NCI-H2081 (cell line): ENCODE results near the gene MAGEC1.
A peak's percentile ranks its signal among the peaks of the same experiment; 100 is the strongest.
"Not testable (repeated sequence)": the region's sequence is repeated elsewhere in the genome, so short reads cannot be mapped to it uniquely, and the experiment has no call there.

Source experiments
- DNase-seq, 2 experiments: peaks; one replicate each; lab custom pipeline; 2025; lab: John Stamatoyannopoulos, UW

Gene MAGEC1

GRCh38 chrX:141903400-141904155, at the start of gene MAGEC1:
Gene MAGEC1, plus strand, starts transcription at chrX:141903894. Its CDS starts 1,179 bp downstream, at chrX:141905073.
- peak; percentile 65 to 73 for DNase-seq

GRCh38 chrX:141857479-141857878, 46.2 kb upstream of the MAGEC1 start:
- DNase-seq: no peak

GRCh38 chrX:141879616-141880015, 24.1 kb upstream of the MAGEC1 start:
- DNase-seq: no peak

- not testable (repeated sequence) for DNase-seq
These were observed 14.9 kb upstream of the MAGEC1 start for GRCh38 chrX:141888811-141889210.

- DNase-seq: no peak
These were observed 9.0 kb upstream of the MAGEC1 start for GRCh38 chrX:141894733-141895132.

GRCh38 chrX:141897690-141898089, 6.0 kb upstream of the MAGEC1 start:
- DNase-seq: no peak

GRCh38 chrX:141902366-141902765, 1.3 kb upstream of the MAGEC1 start:
- DNase-seq: no peak

GRCh38 chrX:141904262-141904661, 568 bp downstream of the MAGEC1 start:
- peak; percentile 2 to 21 for DNase-seq

GRCh38 chrX:141917801-141918200, 14.1 kb downstream of the MAGEC1 start:
- no peak for DNase-seq

- DNase-seq: no peak
These were observed 20.6 kb downstream of the MAGEC1 start for GRCh38 chrX:141924293-141924692.

GRCh38 chrX:141928432-141928831, 24.7 kb downstream of the MAGEC1 start:
- DNase-seq: no peak

- no peak for DNase-seq
These were observed 30.5 kb downstream of the MAGEC1 start for GRCh38 chrX:141934059-141934641.

GRCh38 chrX:141935645-141936044, 32.0 kb downstream of the MAGEC1 start:
- no peak for DNase-seq

GRCh38 chrX:141936080-141936479, 32.4 kb downstream of the MAGEC1 start:
- DNase-seq: no peak

GRCh38 chrX:141941234-141941633, 37.5 kb downstream of the MAGEC1 start:
- DNase-seq: no peak

GRCh38 chrX:141945426-141945825, 41.7 kb downstream of the MAGEC1 start:
- DNase-seq: no peak

GRCh38 chrX:141947350-141947749, 43.7 kb downstream of the MAGEC1 start:
- no peak for DNase-seq

GRCh38 chrX:141952603-141953002, 48.9 kb downstream of the MAGEC1 start:
- no peak for DNase-seq

GRCh38 chrX:141958675-141959074, 55.0 kb downstream of the MAGEC1 start:
- DNase-seq: no peak
